H9 (cell line): ENCODE data around the gene GPR173. TPM values are rescaled to one million over a fixed set of nuclear protein-coding genes. Genes with fewer than 3 reads are reported as not detected.

Source experiments
- DNase-seq: peaks from one replicate; pipeline ENCODE4 v3.0.0-alpha.2; 2017
- H2AFZ ChIP-seq: one replicate; pipeline ENCODE4 v1.6.1; 2013; ENCODE audit warnings: mild to moderate bottlenecking, low read length, control low read depth, moderate library complexity
- H2AK5ac ChIP-seq: 2 replicates; pipeline ENCODE4 v1.6.1; 2013; ENCODE audit warnings: low read length, control low read depth, mixed read lengths; ENCODE audit not compliant: insufficient read length
- H2BK120ac ChIP-seq: one replicate; pipeline ENCODE4 v1.6.1; 2013; ENCODE audit warnings: low read depth, mild to moderate bottlenecking, low read length, control low read depth, inconsistent platforms; ENCODE audit not compliant: poor library complexity, severe bottlenecking
- H2BK12ac ChIP-seq: 2 replicates; pipeline ENCODE4 v1.6.1; 2013; ENCODE audit warnings: low read length, control low read depth, mixed read lengths, low read depth; ENCODE audit not compliant: insufficient read length
- H2BK15ac ChIP-seq: 2 replicates; pipeline ENCODE4 v1.6.1; 2013; ENCODE audit warnings: low read depth, low read length, control low read depth
- H2BK20ac ChIP-seq: one replicate; pipeline ENCODE4 v1.6.1; 2013; ENCODE audit warnings: low read depth, mild to moderate bottlenecking, low read length, control low read depth, inconsistent platforms; ENCODE audit not compliant: poor library complexity, severe bottlenecking
- H2BK5ac ChIP-seq: 2 replicates; pipeline ENCODE4 v1.6.1; 2013; ENCODE audit warnings: low read length, control low read depth, mixed read lengths; ENCODE audit not compliant: insufficient read length
- H3K14ac ChIP-seq: 2 replicates; pipeline ENCODE4 v1.6.1; 2013; ENCODE audit warnings: low read length, control low read depth; ENCODE audit not compliant: insufficient read depth
- H3K18ac ChIP-seq: 2 replicates; pipeline ENCODE4 v1.6.1; 2013; ENCODE audit warnings: low read depth, mild to moderate bottlenecking, mixed read lengths, low read length, control low read depth; ENCODE audit not compliant: insufficient read length
- H3K23ac ChIP-seq: 2 replicates; pipeline ENCODE4 v1.6.1; 2013; ENCODE audit warnings: low read length, control low read depth, mixed read lengths, low read depth; ENCODE audit not compliant: insufficient read length
- H3K23me2 ChIP-seq: 2 replicates; pipeline ENCODE4 v1.6.1; 2013; ENCODE audit warnings: low read depth, mild to moderate bottlenecking, mixed read lengths, low read length, control low read depth; ENCODE audit not compliant: insufficient read length, poor library complexity, severe bottlenecking
- H3K27ac ChIP-seq: 2 replicates; pipeline ENCODE4 v1.5.1; 2013; ENCODE audit warnings: low read length, control low read depth, mixed read lengths, low read depth; ENCODE audit not compliant: insufficient read length
- H3K27me3 ChIP-seq: 2 replicates; pipeline ENCODE4 v1.6.1; 2013; ENCODE audit warnings: low read length, control low read depth, inconsistent platforms; ENCODE audit not compliant: insufficient read depth
- H3K4ac ChIP-seq: 2 replicates; pipeline ENCODE4 v1.6.1; 2013; ENCODE audit warnings: low read depth, mild to moderate bottlenecking, control low read depth, inconsistent platforms, low read length, moderate library complexity
- H3K4me1 ChIP-seq: 2 replicates; pipeline ENCODE4 v1.6.1; 2013; ENCODE audit warnings: low read length, control low read depth, inconsistent platforms; ENCODE audit not compliant: insufficient read depth
- H3K4me2 ChIP-seq: 2 replicates; pipeline ENCODE4 v1.6.1; 2013; ENCODE audit warnings: low read length, control low read depth, mixed read lengths; ENCODE audit not compliant: insufficient read length, insufficient read depth
- H3K56ac ChIP-seq: 2 replicates; pipeline ENCODE4 v1.6.1; 2013; ENCODE audit warnings: low read depth, mild to moderate bottlenecking, mixed read lengths, low read length, control low read depth; ENCODE audit not compliant: insufficient read length
- H3K79me1 ChIP-seq: 2 replicates; pipeline ENCODE4 v1.6.1; 2013; ENCODE audit warnings: low read depth, mild to moderate bottlenecking, moderate library complexity, low read length, control low read depth, inconsistent platforms; ENCODE audit not compliant: insufficient read depth, poor library complexity, severe bottlenecking
- H3K79me2 ChIP-seq: 2 replicates; pipeline ENCODE4 v1.6.1; 2013; ENCODE audit warnings: low read length, control low read depth, inconsistent platforms; ENCODE audit not compliant: insufficient read depth
- H3K9ac ChIP-seq: 2 replicates; pipeline ENCODE4 v1.6.1; 2013; ENCODE audit warnings: low read length, control low read depth, mixed read lengths; ENCODE audit not compliant: insufficient read length; ENCODE audit errors: extremely low read depth
- H3K9me3 ChIP-seq: one replicate; pipeline ENCODE4 v1.6.1; 2013; ENCODE audit warnings: low read depth, low read length, inconsistent platforms; ENCODE audit not compliant: control insufficient read depth
- H3T11ph ChIP-seq: one replicate; pipeline ENCODE4 v1.6.1; 2013; ENCODE audit warnings: mild to moderate bottlenecking, low read length, control low read depth, inconsistent platforms
- H4K20me1 ChIP-seq: one replicate; pipeline ENCODE4 v1.6.1; 2013; ENCODE audit not compliant: control insufficient read depth, insufficient read length, insufficient read depth
- H4K5ac ChIP-seq: 2 replicates; pipeline ENCODE4 v1.6.1; 2013; ENCODE audit warnings: low read depth, mild to moderate bottlenecking, mixed read lengths, low read length, control low read depth; ENCODE audit not compliant: insufficient read length
- H4K8ac ChIP-seq: replicated peaks from 2 replicates; pipeline ENCODE4 v1.6.1; 2013; ENCODE audit warnings: low read length, control low read depth, mixed read lengths, low read depth; ENCODE audit not compliant: insufficient read length
- H4K91ac ChIP-seq: 2 replicates; pipeline ENCODE4 v1.6.1; 2013; ENCODE audit warnings: low read depth, mild to moderate bottlenecking, moderate library complexity, mixed read lengths, low read length, control low read depth; ENCODE audit not compliant: insufficient read length
- H3K27ac Mint-ChIP-seq, 3 experiments: 2 replicates in 2 of 3; 3 replicates in 1 of 3; pipeline ENCODE4 v1.8.0; 2020 to 2021; ENCODE audit warnings: mixed read lengths in 3 of 3, mild to moderate bottlenecking in 1 of 3, moderate library complexity in 1 of 3
- H3K27me3 Mint-ChIP-seq: 2 replicates; pipeline ENCODE4 v1.8.0; 2021; ENCODE audit warnings: low read depth, mild to moderate bottlenecking, moderate library complexity, mixed read lengths
- H3K36me3 Mint-ChIP-seq, 3 experiments: 2 replicates in 2 of 3; 3 replicates in 1 of 3; pipeline ENCODE4 v1.8.0; 2020 to 2021; ENCODE audit warnings: low read depth in 3 of 3, mixed read lengths in 3 of 3; ENCODE audit not compliant: insufficient read depth in 1 of 3
- H3K4me1 Mint-ChIP-seq, 2 experiments: 2 replicates each; pipeline ENCODE4 v1.8.0; 2020; ENCODE audit warnings: mixed read lengths in 2 of 2
- H3K4me3 Mint-ChIP-seq, 2 experiments: 2 replicates in 1 of 2; 3 replicates in 1 of 2; pipeline ENCODE4 v1.8.0; 2020 to 2021; ENCODE audit warnings: mild to moderate bottlenecking in 2 of 2, mixed read lengths in 2 of 2, moderate library complexity in 1 of 2
- H3K9me3 Mint-ChIP-seq, 2 experiments: 2 replicates in 1 of 2; 3 replicates in 1 of 2; pipeline ENCODE4 v1.8.0; 2020; ENCODE audit warnings: mild to moderate bottlenecking in 2 of 2, mixed read lengths in 2 of 2, moderate library complexity in 1 of 2
- CTCF ChIP-seq: fragments of 200-600 bp; sonication (generic); conservative IDR thresholded peaks from 3 replicates; pipeline ENCODE4 v1.8.0; 2021; ENCODE audit warnings: antibody characterized with exemption, mild to moderate bottlenecking
- WGBS: extraction: QIAGEN DNeasy Blood & Tissue Kit; methylation state at CpG from one replicate; pipeline ENCODE4 v1.1.7; 2013; ENCODE audit warnings: missing lambda C conversion rate, low lambda C conversion rate, mixed read lengths; ENCODE audit not compliant: insufficient read length; ENCODE audit errors: extremely low coverage; 5-methylcytosine and 5-hydroxymethylcytosine counted together
- total RNA-seq: library from RNA; stranded (reverse); gene quantifications from 2 replicates; pipeline ENCODE4 v1.2.1, GENCODE V29; 2021

The GPR173 gene
- total RNA-seq, 1 experiment from 2014 or later: 5.4 TPM

GRCh38 chrX:53086464-53086863, 37.9 kb downstream of the GPR173 start:
- no peak overlapping the region for H2BK120ac ChIP-seq
- H3K56ac ChIP-seq: no peak overlapping the region
- H3K4me2 ChIP-seq: no peak overlapping the region
- no peak overlapping the region for H2BK12ac ChIP-seq
- no peak overlapping the region for H3K27ac ChIP-seq
- no peaks in the 10 kb centered on the region for H3K4me1 ChIP-seq
- no peak overlapping the region for H4K5ac ChIP-seq
- no peak overlapping the region for H3K9ac ChIP-seq
- peaks cover 39% of the 10 kb centered on the region for H3K9me3 ChIP-seq
- no peak overlapping the region for H3K23ac ChIP-seq
- no peak overlapping the region for H2AFZ ChIP-seq
- no peaks in the 10 kb centered on the region for H3K27me3 ChIP-seq
- WGBS: no CpG with 5 or more reads among the region's 6 CpGs
- peaks cover 34 to 49% (median 41%) of the 10 kb centered on the region in 3 experiments for H3K36me3 Mint-ChIP-seq
- no peak overlapping the region for H3K18ac ChIP-seq
- H3K79me1 ChIP-seq: no peaks in the 10 kb centered on the region
- no peak for TF ChIP-seq CTCF
- H3K14ac ChIP-seq: no peak overlapping the region
- no peak overlapping the region for H4K91ac ChIP-seq
- no peak for DNase-seq
- peaks cover 4 to 22% of the 10 kb centered on the region in 2 experiments; a peak in 3 of 4 replicates for H3K4me1 Mint-ChIP-seq
- no peak overlapping the region for H2BK15ac ChIP-seq
- H3K23me2 ChIP-seq: peaks cover 8% of the 10 kb centered on the region
- H4K8ac ChIP-seq: no peak overlapping the region
- no peak overlapping the region for H2BK20ac ChIP-seq
- H2AK5ac ChIP-seq: no peak overlapping the region
- H3K4me3 Mint-ChIP-seq: no peak overlapping the region
- no peak overlapping the region for H2BK5ac ChIP-seq
- no peak overlapping the region for H3T11ph ChIP-seq
- no peak overlapping the region for H3K27ac Mint-ChIP-seq
- H4K20me1 ChIP-seq: no peaks in the 10 kb centered on the region
- H3K9me3 Mint-ChIP-seq: peaks cover 78 to 85% of the 10 kb centered on the region in 2 experiments
- H3K79me2 ChIP-seq: no peaks in the 10 kb centered on the region
- H3K4ac ChIP-seq: no peak overlapping the region
- H3K27me3 Mint-ChIP-seq: peaks cover 3% of the 10 kb centered on the region; the same call in 1 of the 2 replicates
